NCI-H524 (cell line): Measurements from ENCODE around the gene LYVE1.

ENCODE experiments used
- DNase-seq, 2 experiments: peaks; one replicate each; lab custom pipeline; 2025; lab: John Stamatoyannopoulos, UW

Gene LYVE1

GRCh38 chr11:10592331-10592730 is 23.9 kb upstream of the LYVE1 start:
- DNase-seq, result no peak

- DNase-seq, result no peak
Observed at GRCh38 chr11:10591741-10592140, 23.3 kb upstream of the LYVE1 start.

- DNase-seq, result no peak
Observed at GRCh38 chr11:10590218-10590915, 21.9 kb upstream of the LYVE1 start.

GRCh38 chr11:10588904-10589303 is 20.4 kb upstream of the LYVE1 start:
- no peak for DNase-seq

GRCh38 chr11:10587995-10588394 is 19.5 kb upstream of the LYVE1 start:
- no peak for DNase-seq

GRCh38 chr11:10587388-10587787 is 18.9 kb upstream of the LYVE1 start:
- no peak for DNase-seq

- no peak for DNase-seq
Observed at GRCh38 chr11:10584071-10584501, 15.6 kb upstream of the LYVE1 start.

GRCh38 chr11:10581481-10582019 is 13.1 kb upstream of the LYVE1 start:
- no peak for DNase-seq

GRCh38 chr11:10580623-10581022 is 12.2 kb upstream of the LYVE1 start:
- DNase-seq, result no peak

- no peak for DNase-seq
Observed at GRCh38 chr11:10579700-10580099, 11.2 kb upstream of the LYVE1 start.

- DNase-seq, result no peak
Observed at GRCh38 chr11:10576035-10576398, 7.6 kb upstream of the LYVE1 start.

GRCh38 chr11:10575346-10576034 is 7.0 kb upstream of the LYVE1 start:
- no peak for DNase-seq

- DNase-seq, result no peak
Observed at GRCh38 chr11:10573556-10573955, 5.1 kb upstream of the LYVE1 start.

- DNase-seq, result no peak
Observed at GRCh38 chr11:10573028-10573427, 4.6 kb upstream of the LYVE1 start.

- DNase-seq, result no peak
Observed at GRCh38 chr11:10572533-10572932, 4.1 kb upstream of the LYVE1 start.

- DNase-seq, result no peak
Observed at GRCh38 chr11:10567446-10567845, 1.0 kb downstream of the LYVE1 start.

GRCh38 chr11:10566257-10566957 is 2.1 kb downstream of the LYVE1 start:
- no peak for DNase-seq

- DNase-seq, result no peak
Observed at GRCh38 chr11:10565493-10565892, 3.0 kb downstream of the LYVE1 start.

GRCh38 chr11:10564696-10565318 is 3.7 kb downstream of the LYVE1 start:
- no peak for DNase-seq

- no peak for DNase-seq
Observed at GRCh38 chr11:10564030-10564429, 4.4 kb downstream of the LYVE1 start.

- DNase-seq, result no peak
Observed at GRCh38 chr11:10561947-10562346, 6.5 kb downstream of the LYVE1 start.

GRCh38 chr11:10561043-10561818 is 7.2 kb downstream of the LYVE1 start:
- no peak for DNase-seq
